Naive thymus-derived CD8-positive, alpha-beta T cell (primary cell): ENCODE measurements around the gene TUBAL3. TPM values are rescaled to one million over a fixed set of nuclear protein-coding genes. Genes with fewer than 3 reads are reported as not detected.
A peak's percentile ranks its signal among the peaks of the same experiment; 100 is the strongest.
"Not testable (repeated sequence)": the region's sequence is repeated elsewhere in the genome, so short reads cannot be mapped to it uniquely, and the experiment has no call there.

Experiments used
- ATAC-seq, 2 donors: fragments of 150-1000 bp; cut with Tn5 transposase in 1 of 2; sonication (Bioruptor Pico), chemical (Tn5 transposase) in 1 of 2; 1 replicate in 1 of 2; 2 replicates in 1 of 2; pipeline ENCODE4 v1.10.0; 2021; ENCODE audit warnings: mild to moderate bottlenecking in 2 of 2, moderate library complexity in 2 of 2
- POLR2A ChIA-PET: fragments of 350-600 bp; sonication (Branson Sonifier 250); formaldehyde crosslinking; loops from one replicate; lab custom pipeline; 2021; ENCODE audit warnings: antibody characterized with exemption; lab: Charles Lee
- DNase-seq, 10 donors: peaks; one replicate each; pipeline versions ENCODE4 v3.0.0 to v3.0.0-alpha.2; 2020 to 2022
- H3K27ac Mint-ChIP-seq, 10 donors: one replicate each; pipeline ENCODE4 v1.8.0; 2020 to 2022; ENCODE audit warnings: mild to moderate bottlenecking in 10 of 10, mixed read lengths in 10 of 10, moderate library complexity in 4 of 10, inconsistent platforms in 1 of 10
- H3K27me3 Mint-ChIP-seq, 5 donors: one replicate each; pipeline ENCODE4 v1.8.0; 2021 to 2022; ENCODE audit warnings: mixed read lengths in 5 of 5
- H3K36me3 Mint-ChIP-seq, 3 donors: one replicate each; pipeline ENCODE4 v1.8.0; 2020 to 2022; ENCODE audit warnings: mixed read lengths in 3 of 3, mild to moderate bottlenecking in 2 of 3, inconsistent platforms in 1 of 3
- H3K4me1 Mint-ChIP-seq, 4 donors: one replicate each; pipeline ENCODE4 v1.8.0; 2021 to 2022; ENCODE audit warnings: mixed read lengths in 4 of 4
- H3K4me3 Mint-ChIP-seq, 10 donors: one replicate each; pipeline ENCODE4 v1.8.0; 2020 to 2022; ENCODE audit warnings: mild to moderate bottlenecking in 10 of 10, mixed read lengths in 10 of 10, moderate library complexity in 6 of 10, inconsistent platforms in 1 of 10
- H3K9me3 Mint-ChIP-seq, 9 donors: one replicate each; pipeline ENCODE4 v1.8.0; 2020 to 2022; ENCODE audit warnings: mixed read lengths in 9 of 9, mild to moderate bottlenecking in 3 of 9, inconsistent platforms in 1 of 9, moderate library complexity in 1 of 9
- polyA plus RNA-seq, 3 donors: library from polyadenylated mRNA; unstranded; fragments of 300-500 nt; fragmentation: Illumina TruSeq; gene quantifications; one replicate each; pipeline ENCODE4 v1.2.3, GENCODE V29; 2021
- total RNA-seq, 8 experiments: library from RNA in 2 of 8; stranded (reverse) in 2 of 8; gene quantifications; one replicate each; pipeline ENCODE4 v1.2.3 and lab custom pipeline; 2021 to 2026

Gene TUBAL3
- total and polyA plus RNA-seq, 5 experiments from 2014 or later: not detected

DNA sequence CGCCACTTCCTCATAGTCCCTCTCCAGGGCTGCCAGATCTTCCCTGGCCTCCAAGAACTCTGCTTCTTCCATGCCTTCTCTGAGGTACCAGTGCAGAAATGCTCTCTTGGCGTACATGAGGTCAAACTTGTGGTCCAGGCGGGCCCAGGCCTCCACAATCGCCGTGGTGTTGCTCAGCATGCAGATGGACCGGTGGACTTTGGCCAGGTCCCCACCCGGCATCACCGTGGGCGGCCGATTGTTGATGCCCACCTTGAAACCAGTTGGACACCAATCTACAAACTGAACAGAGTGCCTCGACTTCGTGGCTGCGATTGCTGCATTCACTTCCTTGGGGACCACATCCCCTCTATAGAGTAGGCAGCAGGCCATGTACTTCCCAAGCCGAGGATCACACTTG is 11.1 kb downstream of the TUBAL3 start:
- H3K36me3 Mint-ChIP-seq: peaks cover 2 to 26% (median 18%) of the 10 kb centered on the region in 3 donors
- DNase-seq (no peak), ATAC-seq (no peak)
- H3K4me1 Mint-ChIP-seq: peaks cover 0 to 4% (median 0%) of the 10 kb centered on the region in 4 donors
- H3K4me3 Mint-ChIP-seq: no peak overlapping the region
- H3K27me3 Mint-ChIP-seq: peaks cover 6 to 27% (median 16%) of the 10 kb centered on the region in 5 donors
- peaks cover 10 to 46% (median 34%) of the 10 kb centered on the region in 9 donors for H3K9me3 Mint-ChIP-seq
- POLR2A ChIA-PET: no interaction called here
- no peak overlapping the region for H3K27ac Mint-ChIP-seq

DNA sequence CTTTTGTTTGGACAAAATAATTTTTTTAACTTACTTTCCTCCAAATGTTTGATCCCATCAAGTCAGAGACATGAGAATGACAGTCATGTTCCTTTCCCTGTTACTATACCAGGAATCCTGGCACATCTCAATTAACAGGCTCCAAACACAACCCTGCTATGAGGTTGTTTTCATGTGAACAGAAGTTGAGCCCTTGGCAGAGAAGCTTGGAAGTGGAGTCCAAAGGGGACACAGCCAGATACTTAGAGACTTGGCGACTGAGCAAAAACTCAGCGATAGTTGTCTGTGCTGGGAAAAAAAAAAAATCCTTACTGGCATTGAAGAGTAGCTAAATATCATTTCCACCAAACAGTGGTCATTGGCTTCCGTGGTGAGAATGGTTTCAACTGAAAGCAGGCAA is 12.8 kb downstream of the TUBAL3 start:
- H3K4me1 Mint-ChIP-seq: no peaks in the 10 kb centered on the region
- ATAC-seq (no peak), DNase-seq (no peak)
- H3K9me3 Mint-ChIP-seq: peaks cover 10 to 52% (median 40%) of the 10 kb centered on the region in 9 donors
- H3K4me3 Mint-ChIP-seq: no peak overlapping the region
- H3K36me3 Mint-ChIP-seq: peaks cover 0 to 32% (median 19%) of the 10 kb centered on the region in 3 donors
- H3K27me3 Mint-ChIP-seq: peaks cover 8 to 16% (median 11%) of the 10 kb centered on the region in 5 donors
- POLR2A ChIA-PET: no interaction called here
- H3K27ac Mint-ChIP-seq: no peak overlapping the region

DNA sequence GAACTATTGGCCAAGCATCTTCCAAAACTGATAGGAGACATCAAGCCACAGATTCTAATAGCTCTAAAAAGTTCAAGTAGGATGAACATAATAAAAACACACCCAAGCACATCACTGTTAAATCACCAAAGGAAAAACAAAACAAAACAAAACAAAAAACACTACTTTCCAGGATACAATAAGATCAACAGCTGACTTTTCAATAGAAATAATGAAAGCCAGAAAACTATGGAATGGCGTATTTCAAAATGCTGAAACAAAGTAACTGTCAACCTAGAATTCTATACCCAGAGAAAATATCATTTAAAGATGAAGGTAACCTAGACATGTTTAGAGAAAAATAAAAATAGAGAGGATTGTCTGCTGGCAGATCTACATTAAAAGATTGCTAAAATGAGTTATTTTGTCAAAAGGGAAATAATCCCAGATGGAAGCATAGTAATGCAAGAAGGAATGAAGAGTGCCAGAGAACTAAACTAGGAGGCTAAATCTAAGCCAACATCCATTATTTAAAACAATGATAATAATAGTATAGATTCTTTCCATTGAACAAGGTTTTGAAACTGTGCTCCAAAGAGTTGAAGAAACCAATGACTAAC is 13.9 kb downstream of the TUBAL3 start:
- ATAC-seq (no peak), DNase-seq (no peak)
- no peak overlapping the region for H3K4me3 Mint-ChIP-seq
- no peak overlapping the region for H3K27ac Mint-ChIP-seq
- no peaks in the 10 kb centered on the region for H3K4me1 Mint-ChIP-seq
- H3K27me3 Mint-ChIP-seq: peaks cover 9 to 19% (median 12%) of the 10 kb centered on the region in 5 donors
- H3K36me3 Mint-ChIP-seq: peaks cover 0 to 32% (median 19%) of the 10 kb centered on the region in 3 donors
- H3K9me3 Mint-ChIP-seq: peaks cover 10 to 52% (median 40%) of the 10 kb centered on the region in 9 donors
- POLR2A ChIA-PET: no interaction called here

DNA sequence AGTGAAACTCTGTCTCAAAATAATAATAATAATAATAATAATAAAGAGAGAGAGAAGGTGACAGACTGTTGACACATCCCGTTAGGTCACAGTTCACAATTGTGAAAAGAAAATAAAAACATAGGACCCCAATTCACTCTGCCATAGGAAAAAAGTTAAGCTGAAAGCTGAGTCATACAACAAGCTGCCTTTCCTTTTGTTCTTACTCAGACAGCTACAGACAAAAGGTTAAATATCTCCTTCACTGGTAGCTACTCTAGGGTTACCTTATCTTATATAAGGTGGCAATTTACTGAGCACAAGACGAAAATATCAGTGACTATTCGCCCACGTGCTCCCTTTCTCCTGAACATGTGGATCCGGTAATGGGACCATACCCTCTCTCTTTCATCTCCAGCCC is 17.5 kb downstream of the TUBAL3 start:
- Mint-ChIP-seq H3K27ac (no peak overlapping the region), H3K4me3 (no peak overlapping the region), H3K9me3 (peaks cover 10 to 42% (median 36%) of the 10 kb centered on the region in 9 donors), H3K27me3 (peaks cover 0 to 14% (median 8%) of the 10 kb centered on the region in 5 donors), H3K36me3 (peaks cover 0 to 24% (median 15%) of the 10 kb centered on the region in 3 donors), H3K4me1 (no peaks in the 10 kb centered on the region)
- POLR2A ChIA-PET: no interaction called here
- no peak for ATAC-seq
- DNase-seq: no peak

DNA sequence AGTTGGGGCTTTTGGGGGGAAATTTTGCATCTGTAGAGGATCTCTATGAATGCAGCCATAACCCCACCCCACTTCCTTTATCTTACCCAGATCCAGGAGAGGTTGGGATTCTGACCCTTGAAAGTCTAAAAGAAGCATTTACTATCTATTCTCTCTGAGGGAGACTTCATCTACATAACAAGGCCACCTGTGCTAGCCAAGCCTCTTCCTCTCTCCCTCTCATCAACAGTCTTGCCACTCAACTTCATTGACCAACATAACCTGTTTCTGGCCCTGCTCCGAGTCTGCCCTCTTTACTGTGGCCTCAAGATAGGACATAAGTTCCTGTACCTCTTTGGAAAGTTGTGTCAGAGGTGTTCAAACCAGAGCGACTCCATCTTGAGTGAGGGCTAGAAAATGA is 19.4 kb downstream of the TUBAL3 start:
- H3K4me3 Mint-ChIP-seq: no peak overlapping the region
- DNase-seq: no peak
- POLR2A ChIA-PET: no interaction called here

DNA sequence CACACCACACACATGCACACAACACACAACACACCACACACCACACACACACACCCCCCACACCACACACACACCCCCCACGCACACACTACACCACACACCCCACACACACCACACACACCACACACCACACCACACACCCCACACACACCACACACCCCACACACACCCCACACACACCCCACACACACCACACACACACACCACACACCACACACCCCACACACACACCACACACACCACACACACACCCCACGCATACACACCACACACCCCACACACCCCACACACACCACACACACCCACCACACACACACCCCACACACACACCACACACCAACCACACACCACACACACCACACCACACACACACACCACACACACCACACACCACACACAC is 23.4 kb downstream of the TUBAL3 start:
- Mint-ChIP-seq H3K27ac (no peak overlapping the region), H3K4me3 (no peak overlapping the region), H3K36me3 (no peaks in the 10 kb centered on the region), H3K4me1 (no peaks in the 10 kb centered on the region), H3K27me3 (peaks cover 0 to 10% (median 2%) of the 10 kb centered on the region in 5 donors), H3K9me3 (peaks cover 0 to 6% (median 0%) of the 10 kb centered on the region in 9 donors)
- no peak for DNase-seq
- POLR2A ChIA-PET: no interaction called here
- no peak for ATAC-seq

More for the DNA sequence above, 19.4 kb downstream of the TUBAL3 start:
- H3K27ac Mint-ChIP-seq: no peak overlapping the region
- H3K36me3 Mint-ChIP-seq: peaks cover 0 to 7% (median 6%) of the 10 kb centered on the region in 3 donors
- peaks cover 4 to 23% (median 18%) of the 10 kb centered on the region in 9 donors for H3K9me3 Mint-ChIP-seq
- no peak for ATAC-seq
- no peaks in the 10 kb centered on the region for H3K4me1 Mint-ChIP-seq
- peaks cover 0 to 14% (median 8%) of the 10 kb centered on the region in 5 donors for H3K27me3 Mint-ChIP-seq

DNA sequence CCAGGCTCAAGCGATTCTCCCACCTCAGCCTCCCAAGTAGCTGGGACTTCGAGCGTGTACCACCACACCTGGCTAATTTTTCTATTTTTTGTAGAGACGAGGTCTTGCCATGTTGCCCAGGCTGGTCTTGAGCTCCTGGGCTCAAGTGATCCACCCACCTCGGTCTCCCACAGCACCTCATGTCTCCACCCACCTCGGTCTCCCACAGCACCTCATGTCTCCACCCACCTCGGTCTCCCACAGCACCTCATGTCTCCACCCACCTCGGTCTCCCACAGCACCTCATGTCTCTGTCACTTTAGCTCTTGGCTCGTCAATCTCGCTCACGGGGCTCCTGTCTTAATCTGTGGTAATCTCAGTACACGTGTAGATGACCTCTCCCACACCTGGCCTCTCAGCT is 24.2 kb downstream of the TUBAL3 start:
- H3K4me1 Mint-ChIP-seq, H3K4me3 Mint-ChIP-seq, DNase-seq, H3K9me3 Mint-ChIP-seq, H3K27me3 Mint-ChIP-seq, H3K27ac Mint-ChIP-seq, H3K36me3 Mint-ChIP-seq, ATAC-seq, POLR2A ChIA-PET: not testable (repeated sequence)

DNA sequence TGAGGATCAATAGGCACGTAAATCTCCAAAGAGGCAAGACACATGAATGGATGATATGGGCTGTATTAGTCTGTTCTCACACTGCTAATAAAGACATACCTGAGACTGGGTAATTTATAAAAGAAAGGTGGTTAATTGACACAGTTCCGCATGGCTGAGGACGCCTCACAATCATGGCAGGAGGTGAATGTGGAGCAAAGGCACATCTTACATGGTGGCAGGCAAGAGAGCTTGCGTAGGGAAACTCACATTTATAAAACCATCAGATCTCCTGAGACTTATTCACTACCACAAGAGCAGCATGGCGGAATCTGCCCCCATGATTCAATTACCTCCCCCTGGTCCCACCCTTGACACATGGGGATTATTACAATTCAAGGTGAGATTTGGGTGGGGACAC is 25.4 kb downstream of the TUBAL3 start:
- H3K4me1 Mint-ChIP-seq, H3K27ac Mint-ChIP-seq, H3K36me3 Mint-ChIP-seq, H3K4me3 Mint-ChIP-seq, DNase-seq, POLR2A ChIA-PET, ATAC-seq, H3K9me3 Mint-ChIP-seq: not testable (repeated sequence)
- peaks cover 3 to 13% (median 11%) of the 10 kb centered on the region in 5 donors for H3K27me3 Mint-ChIP-seq

DNA sequence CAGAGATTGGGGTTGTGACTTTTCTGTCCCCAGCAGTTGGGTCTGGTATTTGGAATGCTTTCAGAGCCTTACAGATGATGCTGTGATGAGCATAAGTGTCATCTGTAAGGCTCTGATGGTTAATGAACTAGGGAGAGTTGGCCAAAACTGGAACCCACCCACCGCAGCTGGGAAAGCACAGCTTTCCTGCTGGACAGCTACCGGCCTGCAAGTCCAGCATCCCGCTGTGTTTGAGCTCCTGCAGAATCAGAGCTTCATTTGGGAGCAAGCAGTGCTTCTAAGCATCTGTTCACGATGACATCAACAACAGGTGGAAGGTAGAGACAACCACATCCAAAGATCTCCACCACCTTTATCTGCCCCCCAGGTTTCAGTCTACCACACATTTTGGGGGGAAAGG is 28.2 kb downstream of the TUBAL3 start:
- no peak for DNase-seq
- Mint-ChIP-seq H3K4me1 (no peaks in the 10 kb centered on the region), H3K27ac (no peak overlapping the region), H3K4me3 (no peak overlapping the region), H3K27me3 (peaks cover 4 to 16% (median 7%) of the 10 kb centered on the region in 5 donors), H3K9me3 (peaks cover 0 to 6% (median 0%) of the 10 kb centered on the region in 9 donors), H3K36me3 (no peaks in the 10 kb centered on the region)
- POLR2A ChIA-PET: no interaction called here
- ATAC-seq: no peak

DNA sequence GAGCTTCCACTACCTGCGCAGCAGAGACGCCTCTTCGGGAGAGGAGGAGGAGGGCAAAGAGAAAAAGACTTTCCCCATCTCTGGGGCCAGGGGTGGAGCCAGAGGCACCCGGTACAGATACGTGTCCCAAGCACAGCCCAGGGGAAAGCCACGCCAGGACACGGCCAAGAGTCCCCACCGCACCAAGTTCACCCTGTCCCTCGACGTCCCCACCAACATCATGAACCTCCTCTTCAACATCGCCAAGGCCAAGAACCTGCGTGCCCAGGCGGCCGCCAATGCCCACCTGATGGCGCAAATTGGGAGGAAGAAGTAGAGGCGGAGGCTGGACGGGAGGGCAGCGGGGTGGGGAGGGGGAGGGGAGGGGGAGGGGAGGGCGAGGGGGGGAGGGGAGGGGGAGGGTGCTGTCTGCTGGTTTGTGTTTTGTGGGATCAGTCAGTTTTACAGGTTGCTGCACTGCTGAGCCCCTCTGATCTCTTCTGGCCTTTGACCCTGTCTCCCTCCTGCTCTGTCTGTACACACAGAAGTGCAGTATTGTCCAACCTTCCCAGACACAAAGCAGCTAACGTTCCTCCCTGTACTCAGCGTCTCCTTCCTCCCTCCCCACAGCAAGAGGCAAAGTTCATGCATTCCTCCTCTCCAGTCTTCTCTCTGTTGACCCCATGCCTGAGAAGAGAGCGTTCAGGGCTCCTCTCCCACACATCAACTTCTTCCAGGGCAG is 30.6 kb downstream of the TUBAL3 start:
- peak overlapping the region in 4 of 10 donors; percentile 55 to 67 (median 62) for H3K27ac Mint-ChIP-seq
- ATAC-seq (no peak), DNase-seq (no peak)
- H3K9me3 Mint-ChIP-seq: peaks cover 0 to 15% (median 0%) of the 10 kb centered on the region in 9 donors
- no peak overlapping the region for H3K4me3 Mint-ChIP-seq
- POLR2A ChIA-PET: no interaction called here
- H3K36me3 Mint-ChIP-seq: no peaks in the 10 kb centered on the region
- peaks cover 0 to 6% (median 0%) of the 10 kb centered on the region in 4 donors for H3K4me1 Mint-ChIP-seq
- peaks cover 4 to 16% (median 7%) of the 10 kb centered on the region in 5 donors for H3K27me3 Mint-ChIP-seq

DNA sequence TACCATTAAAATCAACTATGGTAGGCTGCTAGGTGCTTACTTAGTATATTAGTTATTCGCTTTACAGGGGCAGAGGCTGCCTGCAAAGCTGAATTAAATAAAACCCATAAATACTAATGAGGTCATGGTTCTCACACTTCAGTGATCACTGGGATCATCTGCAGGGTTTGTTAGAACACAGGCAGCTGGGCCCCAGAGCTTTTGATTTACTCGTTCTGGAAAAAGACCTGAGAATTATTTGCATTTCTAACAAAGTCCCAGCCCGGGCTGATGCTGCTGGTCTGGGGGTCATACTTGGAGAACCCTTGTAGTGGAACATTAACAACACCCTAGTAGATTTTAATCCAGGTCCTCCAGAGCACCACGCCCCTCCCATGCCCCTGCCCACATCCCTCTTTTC is 31.3 kb downstream of the TUBAL3 start:
- no peak overlapping the region for H3K4me3 Mint-ChIP-seq
- POLR2A ChIA-PET: no interaction called here
- H3K4me1 Mint-ChIP-seq: peaks cover 0 to 6% (median 0%) of the 10 kb centered on the region in 4 donors
- peaks cover 4 to 16% (median 7%) of the 10 kb centered on the region in 5 donors for H3K27me3 Mint-ChIP-seq
- peaks cover 0 to 15% (median 0%) of the 10 kb centered on the region in 9 donors for H3K9me3 Mint-ChIP-seq
- no peak for ATAC-seq
- H3K36me3 Mint-ChIP-seq: no peaks in the 10 kb centered on the region
- no peak for DNase-seq
- no peak overlapping the region for H3K27ac Mint-ChIP-seq

DNA sequence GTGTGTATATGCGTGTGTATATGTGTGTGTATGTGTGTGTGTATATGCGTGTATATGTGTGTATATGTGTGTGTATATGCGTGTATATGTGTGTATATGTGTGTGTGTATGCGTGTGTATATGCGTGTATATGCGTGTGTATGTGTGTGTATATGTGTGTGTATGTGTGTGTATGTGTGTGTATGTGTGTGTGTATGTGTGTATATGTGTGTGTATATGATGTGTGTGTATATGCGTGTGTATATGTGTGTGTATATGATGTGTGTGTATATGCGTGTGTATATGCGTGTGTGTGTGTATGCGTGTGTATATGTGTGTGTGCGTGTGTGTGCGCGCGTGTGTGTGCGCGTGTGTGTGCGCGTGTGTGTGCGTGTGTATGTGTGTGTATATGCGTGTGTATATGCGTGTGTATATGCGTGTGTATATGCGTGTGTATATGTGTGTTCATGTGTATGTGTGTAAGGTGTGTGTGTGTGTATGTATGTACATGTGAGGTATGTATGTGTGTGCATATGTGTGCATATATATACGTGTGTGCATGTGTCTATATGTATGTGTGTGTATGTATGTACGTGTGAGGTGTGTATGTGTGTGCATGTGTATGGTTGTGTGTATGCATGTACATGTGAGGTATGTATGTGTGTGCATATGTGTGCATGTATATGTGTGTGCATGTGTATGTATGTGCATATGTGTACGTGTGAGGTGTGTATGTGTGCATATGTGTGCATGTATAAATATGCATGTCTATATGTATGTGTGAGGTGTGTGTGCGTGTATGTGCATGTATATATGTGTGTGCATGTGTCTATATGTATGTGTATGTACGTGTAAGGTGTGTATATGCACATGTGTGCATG is 33.9 kb downstream of the TUBAL3 start:
- DNase-seq: no peak
- peak overlapping the region in 5 of 10 donors; percentile 14 to 49 (median 27) for H3K27ac Mint-ChIP-seq
- peaks cover 0 to 15% (median 0%) of the 10 kb centered on the region in 9 donors for H3K9me3 Mint-ChIP-seq
- H3K4me1 Mint-ChIP-seq: peaks cover 0 to 6% (median 0%) of the 10 kb centered on the region in 4 donors
- no peak for ATAC-seq
- POLR2A ChIA-PET: interaction anchor here (0.6 kb wide), 1 partner anchor 12 kb away, joined by 5 read pairs; no protein-coding TSS in a partner anchor
- H3K36me3 Mint-ChIP-seq: no peaks in the 10 kb centered on the region
- H3K27me3 Mint-ChIP-seq: peaks cover 4 to 16% (median 9%) of the 10 kb centered on the region in 5 donors
- H3K4me3 Mint-ChIP-seq: no peak overlapping the region
